ENCODE results near the gene ACTR8.

ACTR8 gene

DNA sequence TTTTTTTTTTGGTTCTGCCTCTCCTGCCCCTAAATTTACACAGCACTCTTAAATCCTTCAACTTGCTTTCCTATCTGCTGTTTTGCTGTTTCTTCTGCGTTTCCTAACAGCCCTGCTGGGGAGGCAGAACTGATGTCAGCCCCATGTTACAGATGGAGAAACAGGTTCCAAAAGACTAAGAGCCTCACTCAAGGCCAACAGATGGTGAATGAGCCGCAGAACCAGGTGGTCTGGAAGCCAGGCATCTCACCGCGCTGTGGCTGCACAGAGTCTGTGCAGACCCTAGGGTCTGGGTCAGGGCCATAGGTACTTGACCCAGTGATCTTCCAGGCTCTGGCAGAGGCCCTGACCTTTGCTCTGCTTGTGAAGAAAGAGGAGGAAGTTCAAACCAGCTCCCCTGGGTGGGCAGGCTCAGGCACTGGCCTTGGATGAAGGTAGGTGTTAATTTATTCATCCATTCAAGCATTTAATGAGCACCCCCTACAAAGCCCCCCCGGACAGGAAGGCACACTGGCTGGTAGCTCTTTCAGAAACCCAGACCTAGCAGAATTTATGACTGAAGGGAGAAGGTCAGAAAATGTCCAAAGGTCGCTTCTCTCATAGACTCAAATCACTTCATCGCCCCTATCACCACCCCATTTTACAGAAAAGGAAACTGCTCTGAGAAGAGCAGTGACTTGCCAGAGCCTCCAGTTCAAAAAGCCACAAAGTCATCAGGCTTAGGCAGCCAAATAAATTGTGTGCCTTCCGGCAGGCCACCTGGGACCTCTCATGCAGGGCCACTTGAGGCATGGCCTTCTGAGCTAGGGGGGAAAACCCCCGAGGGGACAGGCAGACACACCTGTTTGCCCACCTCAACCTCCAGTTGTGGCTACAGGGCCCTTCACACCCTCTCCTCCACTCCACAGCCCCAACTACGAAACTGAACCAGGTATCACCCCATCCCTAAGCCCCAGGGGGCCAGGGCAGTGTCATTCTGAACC, 38.5 kb downstream of the ACTR8 start:
- DNase-seq (ENCODE audit: low spot score) (no peak), ATAC-seq (ENCODE audit: low read depth) (no peak)
- Histone ChIP-seq H3K4me3 (ENCODE audit: severe bottlenecking) (no peak overlapping the region), H3K27ac (ENCODE audit: poor library complexity, severe bottlenecking) (no peak overlapping the region), H3K36me3 (ENCODE audit: low read depth) (no peaks in the 10 kb centered on the region), H3K9me3 (ENCODE audit: severe bottlenecking) (no peaks in the 10 kb centered on the region), H3K4me1 (ENCODE audit: insufficient read depth, poor library complexity, severe bottlenecking) (no peaks in the 10 kb centered on the region), H3K27me3 (ENCODE audit: insufficient read depth, poor library complexity, severe bottlenecking) (peaks cover 10% of the 10 kb centered on the region)
- TF ChIP-seq, protein P1, sequence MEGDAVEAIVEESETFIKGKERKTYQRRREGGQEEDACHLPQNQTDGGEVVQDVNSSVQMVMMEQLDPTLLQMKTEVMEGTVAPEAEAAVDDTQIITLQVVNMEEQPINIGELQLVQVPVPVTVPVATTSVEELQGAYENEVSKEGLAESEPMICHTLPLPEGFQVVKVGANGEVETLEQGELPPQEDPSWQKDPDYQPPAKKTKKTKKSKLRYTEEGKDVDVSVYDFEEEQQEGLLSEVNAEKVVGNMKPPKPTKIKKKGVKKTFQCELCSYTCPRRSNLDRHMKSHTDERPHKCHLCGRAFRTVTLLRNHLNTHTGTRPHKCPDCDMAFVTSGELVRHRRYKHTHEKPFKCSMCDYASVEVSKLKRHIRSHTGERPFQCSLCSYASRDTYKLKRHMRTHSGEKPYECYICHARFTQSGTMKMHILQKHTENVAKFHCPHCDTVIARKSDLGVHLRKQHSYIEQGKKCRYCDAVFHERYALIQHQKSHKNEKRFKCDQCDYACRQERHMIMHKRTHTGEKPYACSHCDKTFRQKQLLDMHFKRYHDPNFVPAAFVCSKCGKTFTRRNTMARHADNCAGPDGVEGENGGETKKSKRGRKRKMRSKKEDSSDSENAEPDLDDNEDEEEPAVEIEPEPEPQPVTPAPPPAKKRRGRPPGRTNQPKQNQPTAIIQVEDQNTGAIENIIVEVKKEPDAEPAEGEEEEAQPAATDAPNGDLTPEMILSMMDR (IDR thresholded peaks at IDR 0.05; ENCODE audit: poor library complexity, severe bottlenecking): no peak

DNA sequence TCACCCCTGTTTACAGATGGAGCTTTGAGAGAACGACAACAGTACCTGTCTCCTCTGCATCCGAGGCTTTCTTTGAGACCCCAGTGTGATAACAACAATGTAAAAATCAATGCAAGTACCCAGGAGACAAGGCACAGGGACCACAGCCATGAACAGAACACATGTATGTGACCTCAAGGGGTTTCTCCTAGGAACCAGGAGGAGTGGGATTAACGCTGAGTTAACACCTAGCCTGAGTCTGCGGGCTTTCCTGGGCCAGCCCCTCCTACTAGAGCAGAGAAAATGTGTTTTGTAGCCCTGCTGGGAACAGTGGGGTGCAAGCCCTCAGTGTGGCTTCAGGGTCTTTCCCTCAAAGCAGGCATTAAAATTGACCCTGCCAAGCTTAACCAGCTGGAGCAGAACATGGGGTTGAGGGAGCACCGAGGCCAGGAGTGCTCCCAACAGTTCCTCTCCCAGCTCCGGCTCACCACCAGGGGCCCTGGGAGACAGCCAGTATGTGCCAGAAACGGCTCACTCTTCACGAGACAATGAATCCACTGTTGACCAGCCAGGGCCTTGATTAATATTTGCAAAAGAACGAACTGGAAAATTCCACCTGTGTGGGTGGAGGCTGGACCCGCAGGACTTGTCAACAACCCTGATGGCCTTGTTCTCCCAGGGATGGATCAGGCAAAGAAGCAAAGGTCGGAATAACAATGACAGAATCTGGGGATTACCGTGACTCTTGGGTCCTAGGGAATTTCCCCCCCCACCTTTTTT, 39.3 kb downstream of the ACTR8 start:
- Histone ChIP-seq H3K4me3 (ENCODE audit: severe bottlenecking) (no peak overlapping the region), H3K4me1 (ENCODE audit: insufficient read depth, poor library complexity, severe bottlenecking) (no peaks in the 10 kb centered on the region), H3K27ac (ENCODE audit: poor library complexity, severe bottlenecking) (no peak overlapping the region), H3K27me3 (ENCODE audit: insufficient read depth, poor library complexity, severe bottlenecking) (peaks cover 8% of the 10 kb centered on the region), H3K9me3 (ENCODE audit: severe bottlenecking) (no peaks in the 10 kb centered on the region), H3K36me3 (ENCODE audit: low read depth) (no peaks in the 10 kb centered on the region)
- no peak for DNase-seq (ENCODE audit: low spot score)
- no peak for ATAC-seq (ENCODE audit: low read depth)
- TF ChIP-seq, protein P1 (IDR thresholded peaks at IDR 0.05; ENCODE audit: poor library complexity, severe bottlenecking): no peak

DNA sequence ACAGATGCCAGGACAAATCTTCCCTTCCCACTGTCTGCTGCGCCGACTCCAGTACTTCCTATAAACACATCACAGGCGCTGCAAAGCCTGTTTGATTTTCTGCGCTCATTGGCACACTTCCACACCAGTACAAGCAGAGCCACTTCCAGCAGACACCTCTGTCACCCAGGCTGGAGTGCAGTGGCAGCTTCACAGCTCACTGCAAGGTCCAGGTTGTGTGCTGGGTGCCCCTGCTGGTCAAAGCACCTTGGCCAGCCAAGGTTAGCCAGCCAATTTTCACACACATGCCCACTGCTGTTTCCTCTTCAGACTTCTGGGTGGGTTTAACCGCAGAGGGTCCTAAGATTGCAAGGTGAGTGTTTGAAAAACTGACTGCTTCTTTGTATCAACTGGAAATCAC, 40.7 kb downstream of the ACTR8 start:
- H3K27me3 ChIP-seq (ENCODE audit: insufficient read depth, poor library complexity, severe bottlenecking): no peaks in the 10 kb centered on the region
- DNase-seq (ENCODE audit: low spot score) (no peak), ATAC-seq (ENCODE audit: low read depth) (no peak)
- no peaks in the 10 kb centered on the region for H3K4me1 ChIP-seq (ENCODE audit: insufficient read depth, poor library complexity, severe bottlenecking)
- TF ChIP-seq, protein P1 (IDR thresholded peaks at IDR 0.05; ENCODE audit: poor library complexity, severe bottlenecking): no peak
- no peak overlapping the region for H3K4me3 ChIP-seq (ENCODE audit: severe bottlenecking)
- H3K27ac ChIP-seq (ENCODE audit: poor library complexity, severe bottlenecking): no peak overlapping the region
- no peaks in the 10 kb centered on the region for H3K36me3 ChIP-seq (ENCODE audit: low read depth)
- H3K9me3 ChIP-seq (ENCODE audit: severe bottlenecking): no peaks in the 10 kb centered on the region

DNA sequence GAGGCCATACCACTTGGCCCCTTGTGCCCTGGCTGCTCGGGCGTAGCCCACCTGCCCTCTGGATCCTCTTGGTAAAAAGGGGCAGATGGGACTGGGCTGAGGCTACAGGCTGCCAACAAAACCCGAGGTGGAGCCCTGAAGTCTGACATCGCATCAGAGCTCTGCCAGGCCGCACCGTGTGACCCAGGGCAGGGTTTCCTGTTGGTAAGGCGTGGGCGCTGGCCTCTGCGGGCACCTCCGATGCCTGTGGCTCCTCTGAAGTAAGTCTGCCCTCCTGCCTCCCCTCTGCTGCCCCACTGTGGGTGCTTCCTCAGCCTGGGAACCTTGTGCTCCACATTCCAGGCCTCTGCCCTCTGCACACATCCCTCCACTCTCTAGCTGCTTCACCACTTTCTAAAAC, 44.6 kb downstream of the ACTR8 start:
- Histone ChIP-seq H3K36me3 (ENCODE audit: low read depth) (no peaks in the 10 kb centered on the region), H3K4me3 (ENCODE audit: severe bottlenecking) (no peak overlapping the region), H3K27me3 (ENCODE audit: insufficient read depth, poor library complexity, severe bottlenecking) (no peaks in the 10 kb centered on the region), H3K27ac (ENCODE audit: poor library complexity, severe bottlenecking) (no peak overlapping the region), H3K4me1 (ENCODE audit: insufficient read depth, poor library complexity, severe bottlenecking) (no peaks in the 10 kb centered on the region), H3K9me3 (ENCODE audit: severe bottlenecking) (no peaks in the 10 kb centered on the region)
- TF ChIP-seq, protein P1 (IDR thresholded peaks at IDR 0.05; ENCODE audit: poor library complexity, severe bottlenecking): no peak
- DNase-seq (ENCODE audit: low spot score) (no peak), ATAC-seq (ENCODE audit: low read depth) (no peak)
